Smooth muscle cell of the coronary artery (primary cell): Measurements from ENCODE around the gene TLR10. TPM values are rescaled to one million over a fixed set of nuclear protein-coding genes. Genes with fewer than 3 reads are reported as not detected.

Source experiments
- total RNA-seq: library from RNA; depleted of rRNA; stranded (reverse); fragments of >200 nt; gene quantifications from 2 replicates; pipeline ENCODE4 v1.2.3, GENCODE V29; 2014; ENCODE audit warnings: low replicate concordance

TLR10 gene
- not detected in 2 replicates for total RNA-seq

GRCh38 chr4:38782452-38783108 is at the start of gene TLR10:
TSS of gene TLR10 (minus strand) at chr4:38782990. CDS start at chr4:38775590, 7,400 bp downstream.

GRCh38 chr4:38804654-38805295 is 22.0 kb upstream of the TLR10 start, which contains the start of gene TLR1:
TSS of gene TLR1 (minus strand) at chr4:38804791. CDS start at chr4:38798831, 5,960 bp downstream.

Other genes with a start within 250 kb of the TLR10 start
- gene KLF3, start 118.8 kb downstream of the TLR10 start, total RNA-seq, result 7.0 and 10.2 TPM in 2 replicates
- gene TLR1, start 21.8 kb upstream of the TLR10 start, total RNA-seq, result 0.68 and 2.0 TPM in 2 replicates
- gene TLR6, start 73.8 kb upstream of the TLR10 start, total RNA-seq, result 0.60 and 0.94 TPM in 2 replicates
- gene FAM114A1, start 84.8 kb upstream of the TLR10 start, total RNA-seq, result 294 and 325 TPM in 2 replicates
- gene TMEM156, start 249.4 kb upstream of the TLR10 start, total RNA-seq, result 0.08 TPM in 1 of 2 replicates, not detected in the other